Jurkat, Clone E6-1 (cell line): ENCODE data around the gene FREY1. TPM values are rescaled to one million over a fixed set of nuclear protein-coding genes. Genes with fewer than 3 reads are reported as not detected.

Experiments used
- DNase-seq: peaks from one replicate; pipeline ENCODE4 v3.0.0-alpha.2; 2011; ENCODE audit warnings: low read depth, low spot score
- H3K4me3 ChIP-seq: 2 replicates; pipeline ENCODE4 v1.5.1; 2011; ENCODE audit warnings: mild to moderate bottlenecking, low read length, control low read depth, moderate library complexity
- polyA plus RNA-seq: library from polyadenylated mRNA; unstranded; fragments of >200 nt; gene quantifications from one replicate; pipeline ENCODE4 v1.2.1, GENCODE V29; 2012; ENCODE audit warnings: missing spikeins; ENCODE audit not compliant: insufficient read length, insufficient read depth

FREY1 gene, protein sequence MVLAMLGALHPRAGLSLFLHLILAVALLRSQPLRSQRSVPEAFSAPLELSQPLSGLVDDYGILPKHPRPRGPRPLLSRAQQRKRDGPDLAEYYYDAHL
- polyA plus RNA-seq = not detected

DNA sequence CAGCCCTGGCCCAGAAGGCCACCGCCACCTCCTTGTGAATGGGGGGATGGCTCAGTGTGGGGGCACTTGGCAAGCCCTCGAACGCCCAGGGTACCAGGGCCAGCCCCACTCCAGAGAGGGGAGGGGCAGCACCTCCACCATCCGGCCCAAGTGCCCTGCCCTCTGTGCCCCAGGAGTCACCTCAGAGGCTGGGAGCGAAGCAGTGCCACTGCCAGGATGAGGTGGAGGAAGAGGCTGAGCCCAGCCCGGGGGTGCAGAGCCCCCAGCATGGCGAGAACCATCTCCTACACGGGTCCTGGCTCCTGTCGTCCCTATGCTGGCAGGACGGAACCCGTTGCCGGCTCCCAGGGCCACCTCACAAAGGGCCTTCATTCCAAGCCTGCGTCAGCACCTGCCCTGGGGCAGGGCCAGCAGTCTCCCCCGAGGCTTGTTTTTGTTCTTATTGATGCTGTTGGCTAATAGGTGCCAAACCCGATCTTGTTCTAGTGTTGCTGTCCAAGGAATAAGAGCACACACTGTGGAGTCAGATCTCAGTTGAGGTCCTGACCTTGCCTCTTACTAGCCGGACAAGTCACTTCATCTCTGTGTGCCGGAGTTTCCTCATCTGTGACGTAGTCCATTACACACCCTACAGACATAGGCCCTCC lies at the start of gene FREY1:
FREY1 (minus strand) TSS at position 307 of the 647 bp plus-strand sequence; CDS start at position 281, 26 bp downstream.
- H3K4me3 ChIP-seq = no peak within 1 kb of the TSS
- DNase-seq = no peak

DNA sequence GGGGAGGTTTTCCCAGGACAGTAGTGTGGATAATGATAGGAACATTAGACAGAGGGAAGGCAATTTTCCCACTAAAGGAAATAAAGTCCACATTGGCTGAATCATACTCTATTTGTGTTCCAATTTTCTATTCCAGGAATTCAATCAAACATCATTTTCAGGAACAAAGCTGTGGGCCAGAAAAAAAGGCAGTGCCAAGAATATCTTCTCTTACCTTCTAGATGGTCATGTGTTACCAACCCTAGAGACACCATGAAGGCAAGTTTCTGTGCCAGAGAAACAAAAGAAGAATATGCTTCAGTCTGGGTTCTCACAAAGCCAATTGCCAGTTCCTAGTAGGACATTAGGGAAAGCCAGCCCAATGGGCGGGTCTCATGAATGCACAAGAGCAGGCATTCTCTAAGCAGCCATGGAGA lies 42.9 kb upstream of the FREY1 start:
- DNase-seq = no peak
- no peak overlapping the region for H3K4me3 ChIP-seq

DNA sequence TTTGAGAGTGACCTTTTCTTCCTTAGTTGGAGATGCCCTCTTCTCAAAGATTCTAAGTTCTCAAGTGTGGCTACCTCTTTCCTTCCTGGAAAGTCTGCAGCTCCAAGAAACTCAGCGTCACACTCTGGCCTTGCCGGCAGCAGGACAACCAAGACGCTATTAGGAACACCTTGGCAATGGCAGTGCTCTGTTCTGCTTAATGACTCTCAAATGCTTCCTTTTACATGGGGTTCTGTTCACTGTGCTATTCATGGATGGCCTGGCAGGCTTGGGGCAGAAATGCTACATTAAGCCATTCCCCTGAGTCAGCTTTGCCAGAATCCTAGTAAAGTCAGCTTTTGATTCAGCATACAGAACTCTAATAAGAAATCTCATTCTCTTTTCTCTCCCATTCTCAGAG lies 41.3 kb upstream of the FREY1 start:
- DNase-seq = no peak
- no peak overlapping the region for H3K4me3 ChIP-seq

DNA sequence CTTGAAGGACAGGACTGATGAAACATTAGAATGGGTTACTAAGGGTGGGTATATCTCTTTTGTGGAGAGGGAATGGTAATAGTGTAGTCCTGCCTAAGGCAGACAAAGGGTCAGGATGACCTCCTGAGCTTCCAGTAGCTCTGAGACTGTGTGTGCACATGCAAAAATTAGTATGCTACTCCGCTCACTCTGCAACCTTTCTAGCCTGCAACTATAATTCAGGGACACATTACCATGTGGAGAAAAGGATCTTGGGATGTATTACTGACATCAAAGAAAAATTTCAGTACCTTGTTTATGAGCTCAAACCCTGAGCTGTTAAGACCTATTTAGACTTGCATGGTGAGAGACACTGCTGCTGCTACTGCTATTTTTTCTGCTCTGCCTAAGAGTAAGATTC lies 40.8 kb upstream of the FREY1 start:
- no peak overlapping the region for H3K4me3 ChIP-seq
- DNase-seq = no peak

DNA sequence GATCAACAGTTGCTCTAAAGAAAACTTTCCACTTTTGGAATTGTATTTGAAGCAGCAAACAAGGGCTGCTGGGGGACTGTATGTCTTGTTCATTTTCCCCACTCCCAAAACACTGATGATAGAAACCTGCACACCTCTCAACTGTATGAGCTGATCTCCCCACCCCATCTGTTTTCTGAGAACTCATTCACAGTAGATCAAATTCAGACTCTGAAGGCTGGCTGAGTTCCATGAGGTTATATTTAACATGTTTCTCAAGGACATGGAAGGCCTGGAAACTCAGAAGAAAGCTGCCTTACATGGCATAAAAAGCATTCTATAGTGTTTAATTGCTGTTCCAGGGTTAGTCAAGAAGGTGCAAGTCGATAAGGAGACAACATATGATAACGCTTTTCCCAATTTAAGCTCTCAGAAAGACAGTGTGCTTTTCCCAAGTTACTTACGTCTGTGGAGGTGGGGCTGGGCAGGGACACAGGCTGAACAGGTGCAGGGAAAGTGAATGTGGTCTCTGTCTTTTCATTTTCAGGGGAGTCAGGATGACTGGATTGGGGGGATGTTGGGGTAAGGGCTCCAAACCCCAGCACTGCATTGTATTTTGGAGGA lies 38.4 kb upstream of the FREY1 start:
- no peak overlapping the region for H3K4me3 ChIP-seq
- no peak for DNase-seq

DNA sequence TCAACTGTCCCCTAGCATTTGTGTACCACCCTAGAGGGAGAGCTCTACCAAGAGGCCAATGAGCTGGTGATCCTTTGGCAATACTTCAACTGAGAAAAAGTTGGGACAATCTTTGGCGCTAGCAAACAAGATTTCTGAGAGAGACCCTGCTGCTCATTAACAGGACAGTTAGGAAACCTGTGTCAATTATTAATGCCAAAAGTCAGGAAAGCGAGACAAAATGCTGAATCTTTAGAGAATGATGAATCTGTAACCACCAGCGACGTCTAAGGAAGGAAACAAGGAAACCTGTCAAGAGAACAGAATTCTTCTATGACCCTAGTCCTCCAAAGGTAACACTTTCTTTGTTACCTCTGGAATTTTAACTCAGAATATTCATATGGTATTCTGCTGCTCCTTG lies 35.3 kb upstream of the FREY1 start:
- no peak for DNase-seq
- no peak overlapping the region for H3K4me3 ChIP-seq

DNA sequence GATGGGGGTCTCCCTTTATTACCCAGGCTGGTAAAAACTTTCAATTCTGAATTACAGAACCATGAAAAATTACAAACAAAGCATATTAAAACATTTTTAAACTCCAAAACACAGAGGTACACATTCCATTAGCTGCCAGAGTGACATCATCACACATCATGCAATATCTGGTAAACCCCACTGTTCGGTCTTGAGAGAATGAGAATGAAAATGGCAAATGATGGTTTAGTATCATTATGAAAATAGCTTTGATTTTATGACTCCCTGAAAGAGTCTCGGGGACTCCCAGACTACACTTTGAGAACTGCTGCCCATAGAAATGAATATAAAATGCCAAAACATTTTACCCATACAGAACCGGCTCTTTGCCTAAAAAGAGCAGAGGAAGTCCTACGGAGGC lies 34.2 kb upstream of the FREY1 start:
- no peak overlapping the region for H3K4me3 ChIP-seq
- no peak for DNase-seq

DNA sequence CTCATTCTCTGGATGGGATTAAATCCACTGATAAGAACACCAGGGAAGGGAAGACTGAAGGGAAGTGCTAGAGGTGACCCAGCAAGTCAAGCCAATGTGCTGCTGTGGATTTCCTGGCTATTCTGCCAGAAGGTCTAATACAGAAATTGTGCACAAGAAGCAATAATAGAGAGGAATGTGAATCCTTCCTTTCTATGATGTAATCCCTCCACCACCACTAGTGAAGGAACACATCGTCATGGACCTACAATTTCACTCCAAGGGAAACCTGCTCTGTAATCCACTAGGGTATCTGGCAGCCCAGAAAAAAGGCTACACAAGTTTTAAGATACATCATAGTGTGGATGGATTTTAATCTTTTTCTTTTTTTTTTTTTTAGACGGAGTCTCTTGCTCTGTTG lies 32.8 kb upstream of the FREY1 start:
- no peak overlapping the region for H3K4me3 ChIP-seq
- DNase-seq = no peak

DNA sequence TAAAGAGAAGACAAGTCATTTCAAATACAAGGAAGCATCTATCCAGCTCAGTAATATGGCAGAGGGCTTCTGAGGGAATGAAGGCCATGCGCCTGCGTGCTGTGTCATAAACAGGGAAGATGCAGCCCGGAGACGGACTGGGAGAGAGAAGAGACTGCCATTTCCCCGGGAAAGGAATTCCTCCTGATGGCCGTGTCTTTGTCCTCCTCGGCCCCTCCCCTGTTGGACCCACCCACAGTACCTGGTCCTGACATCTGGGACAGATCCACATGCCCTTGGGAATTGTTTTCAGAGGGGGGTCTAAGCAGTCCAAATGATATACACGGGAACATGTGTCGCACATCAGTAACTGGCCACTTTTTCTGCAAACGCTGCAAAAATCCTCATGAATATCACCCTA lies 30.8 kb upstream of the FREY1 start:
- DNase-seq = no peak

DNA sequence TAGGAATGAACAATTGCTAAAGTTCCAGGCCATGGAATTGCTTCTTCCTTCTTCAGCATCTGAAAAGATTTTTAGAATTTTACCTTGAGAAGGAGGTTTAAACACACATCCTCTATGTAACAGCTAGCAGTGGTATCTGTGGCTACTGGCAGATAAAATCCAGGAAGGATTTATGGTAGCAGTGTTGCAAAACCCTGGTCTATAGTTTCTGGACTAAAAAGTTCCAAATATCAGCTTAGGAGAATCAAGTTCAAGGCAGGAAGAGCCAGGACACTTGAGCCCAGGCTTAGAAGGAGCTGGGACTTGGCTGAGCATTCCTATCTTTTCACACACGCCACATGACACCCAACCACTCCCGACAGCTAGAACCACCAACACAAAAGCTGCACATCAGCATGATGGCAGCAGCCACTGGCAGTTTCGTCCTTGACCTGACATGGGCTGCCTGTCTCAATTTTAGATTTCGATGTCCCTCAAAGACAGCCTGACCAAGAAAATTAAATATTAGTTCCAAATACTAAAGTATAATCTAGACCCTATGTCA lies 29.5 kb upstream of the FREY1 start:
- DNase-seq = no peak
- no peak overlapping the region for H3K4me3 ChIP-seq

More for the DNA sequence above, 30.8 kb upstream of the FREY1 start:
- H3K4me3 ChIP-seq = no peak overlapping the region

DNA sequence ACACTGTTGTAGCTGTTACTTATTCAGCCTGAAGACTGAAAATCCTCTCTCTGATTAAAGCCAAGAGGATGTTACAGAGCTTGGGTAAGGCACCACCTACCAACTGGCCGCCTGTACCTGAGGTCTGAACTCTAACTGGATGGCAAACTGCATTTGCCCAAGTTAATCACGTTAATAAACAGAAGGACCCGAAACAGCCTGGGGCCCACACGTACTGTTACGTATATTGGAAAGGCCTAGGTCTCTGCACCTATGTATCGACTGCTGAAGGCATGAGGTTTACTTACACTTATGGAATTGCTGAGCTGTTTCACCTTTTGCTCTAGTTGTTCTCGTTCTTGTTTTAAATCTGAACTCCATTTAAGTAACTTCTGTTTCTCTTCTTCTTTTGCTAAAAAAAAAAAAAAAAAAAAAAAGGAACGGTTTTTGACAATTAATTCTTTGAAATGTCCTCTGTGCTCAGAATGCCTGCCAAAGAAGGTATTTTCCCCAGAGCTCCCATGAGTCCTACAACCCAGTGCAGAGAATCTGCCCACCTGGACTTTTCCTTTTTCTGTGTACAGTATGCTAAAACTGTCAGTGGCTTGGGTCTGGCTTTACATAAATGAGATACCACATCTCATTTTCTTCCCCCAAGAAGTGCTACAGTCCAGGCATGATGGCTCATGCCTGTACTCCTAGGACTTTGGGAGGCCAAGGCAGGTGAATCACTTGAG lies 28.4 kb upstream of the FREY1 start:
- no peak overlapping the region for H3K4me3 ChIP-seq
- no peak for DNase-seq

DNA sequence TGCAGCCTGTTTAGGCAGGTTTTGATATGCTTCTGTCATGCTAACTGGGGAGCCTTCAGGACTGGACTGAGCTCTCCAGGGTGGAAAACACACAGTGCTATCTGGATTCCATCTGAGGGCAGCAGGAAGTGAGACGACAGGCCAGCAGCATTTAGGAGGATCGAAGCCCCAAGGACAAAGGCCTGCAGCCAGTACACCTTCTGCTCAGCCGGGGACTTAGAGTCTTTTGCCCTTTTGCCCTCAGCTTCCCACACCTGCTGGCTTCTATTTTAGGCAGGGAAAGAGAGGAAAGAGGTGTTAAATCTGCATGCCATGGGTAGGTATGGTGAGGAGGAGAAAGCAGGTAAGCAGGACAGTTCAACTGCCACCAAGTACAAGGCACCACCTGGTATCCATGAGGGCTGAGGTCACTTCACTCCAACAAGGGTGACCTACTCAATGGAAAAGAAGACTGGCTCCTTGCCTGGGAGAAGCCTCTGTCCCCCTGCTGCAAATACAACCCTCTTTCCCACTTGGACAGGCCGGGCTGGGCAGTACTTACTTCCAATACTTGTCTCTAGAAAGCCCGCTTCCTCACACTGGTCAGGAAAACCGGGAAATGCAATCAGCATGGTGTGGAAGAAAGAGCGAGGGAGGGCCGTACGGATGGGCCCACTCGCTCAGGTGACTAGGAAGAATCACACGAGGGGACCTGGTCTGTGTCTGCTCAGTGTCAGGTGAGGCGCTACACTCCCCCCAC lies 27.7 kb upstream of the FREY1 start:
- DNase-seq = no peak
- no peak overlapping the region for H3K4me3 ChIP-seq

DNA sequence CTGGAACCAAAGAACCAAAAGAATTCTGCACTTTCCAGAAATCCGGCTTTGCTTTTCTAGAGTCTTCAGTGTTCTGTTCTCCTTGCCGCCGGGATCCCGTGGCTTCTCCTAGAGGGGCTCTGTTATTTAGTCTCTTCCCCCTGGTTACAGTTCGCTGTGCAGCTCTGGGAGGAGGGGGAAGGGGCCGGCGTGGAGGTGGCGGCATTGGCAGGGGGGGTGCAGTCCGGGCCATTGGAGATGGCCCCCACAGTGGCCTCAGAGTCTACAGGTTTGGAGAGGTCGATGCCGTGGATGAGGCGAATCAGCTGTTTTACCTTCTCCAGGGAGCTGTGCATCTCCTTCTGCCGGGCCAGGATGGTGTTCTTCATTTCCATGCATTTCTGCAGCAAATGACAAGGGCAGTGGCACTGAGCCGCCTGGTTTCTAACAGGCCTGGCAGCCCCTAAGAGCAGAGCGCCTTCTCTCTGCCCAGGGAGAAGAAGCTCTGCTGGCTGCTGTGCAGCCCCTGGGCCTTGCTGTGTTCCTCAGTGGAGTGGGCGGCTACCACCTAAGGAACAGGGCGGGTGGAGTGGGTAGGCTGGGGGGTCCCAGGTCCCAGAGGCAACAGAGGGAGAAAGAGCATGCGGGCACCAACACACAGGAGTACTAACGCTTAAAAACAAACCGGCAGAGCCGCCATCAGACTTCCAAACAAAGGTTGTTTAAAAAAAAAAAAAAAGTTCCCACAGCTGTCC lies 26.9 kb upstream of the FREY1 start:
- no peak overlapping the region for H3K4me3 ChIP-seq

DNA sequence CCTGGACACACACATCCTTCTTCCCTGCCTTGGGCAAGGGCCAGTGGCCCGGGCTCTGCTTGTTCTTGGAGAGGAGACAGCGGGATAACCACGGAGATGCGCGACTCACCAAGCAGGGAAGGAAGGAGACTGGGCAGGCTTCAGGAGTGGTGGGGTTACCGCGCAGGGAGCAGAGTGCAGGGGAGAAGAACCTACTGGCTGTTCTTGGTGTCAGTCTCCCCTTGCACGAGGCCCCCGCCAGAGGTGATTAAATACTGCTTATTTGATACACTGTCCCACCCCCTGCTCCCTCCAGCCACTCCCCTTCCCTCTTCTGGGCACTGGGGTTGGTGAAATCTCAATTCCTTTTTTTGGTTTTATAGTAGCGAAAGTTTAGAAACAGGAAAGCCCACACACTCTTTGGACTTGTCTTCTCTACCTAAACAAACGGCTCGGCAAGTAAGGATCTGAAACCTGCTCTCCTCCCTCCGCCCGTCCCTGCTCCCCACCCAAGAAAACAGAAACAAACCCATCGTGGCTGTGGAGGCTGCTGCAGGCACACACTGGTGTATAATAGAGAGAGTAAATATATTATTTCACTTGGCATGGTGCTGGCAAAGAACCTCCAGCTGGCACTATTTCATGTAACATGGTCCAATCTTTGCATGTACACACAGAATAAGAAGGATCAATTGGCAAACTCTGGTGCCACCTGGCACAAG lies 26.2 kb upstream of the FREY1 start:
- DNase-seq = no peak
- no peak overlapping the region for H3K4me3 ChIP-seq

More for the DNA sequence above, 26.9 kb upstream of the FREY1 start:
- no peak for DNase-seq

DNA sequence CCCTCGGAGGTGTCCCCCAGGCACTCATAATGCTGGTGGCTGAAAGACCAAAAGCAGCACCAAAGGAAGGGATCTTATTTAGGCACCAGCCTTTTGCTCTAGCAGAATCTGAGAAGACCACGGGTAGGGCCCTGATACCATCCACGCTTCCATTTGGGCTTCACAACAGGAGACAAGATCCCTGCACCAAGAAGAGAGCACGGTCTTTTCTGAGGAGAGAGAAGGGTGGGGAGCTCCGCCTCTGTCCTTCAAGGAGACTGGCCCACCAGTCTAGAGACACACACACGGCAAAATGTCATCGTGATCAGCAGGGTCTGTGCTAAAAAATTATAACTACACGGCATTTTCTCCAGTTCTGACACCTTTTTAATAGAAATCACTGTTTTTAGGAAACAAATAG lies 25.1 kb upstream of the FREY1 start:
- no peak overlapping the region for H3K4me3 ChIP-seq
- no peak for DNase-seq

DNA sequence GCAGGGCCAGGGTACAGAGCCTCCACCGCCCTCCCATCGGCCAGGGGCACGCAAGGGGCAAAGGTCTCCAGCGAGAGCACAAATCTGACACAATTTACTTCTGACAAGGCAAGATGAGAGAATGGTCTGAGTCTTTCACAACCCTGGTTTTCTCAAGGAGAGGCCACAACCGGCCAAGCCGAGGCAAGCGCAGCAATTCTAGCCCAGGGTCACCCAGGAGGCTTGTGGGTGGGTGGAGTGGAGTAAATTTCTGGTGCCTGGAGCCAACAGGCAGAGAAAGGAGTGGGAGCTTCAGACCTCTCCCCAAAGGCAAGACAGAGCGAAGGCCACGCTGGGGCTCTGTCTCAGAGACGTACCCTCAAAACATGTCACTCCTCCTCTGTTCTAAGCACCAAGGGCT lies 24.7 kb upstream of the FREY1 start:
- H3K4me3 ChIP-seq = no peak overlapping the region
- DNase-seq = no peak

DNA sequence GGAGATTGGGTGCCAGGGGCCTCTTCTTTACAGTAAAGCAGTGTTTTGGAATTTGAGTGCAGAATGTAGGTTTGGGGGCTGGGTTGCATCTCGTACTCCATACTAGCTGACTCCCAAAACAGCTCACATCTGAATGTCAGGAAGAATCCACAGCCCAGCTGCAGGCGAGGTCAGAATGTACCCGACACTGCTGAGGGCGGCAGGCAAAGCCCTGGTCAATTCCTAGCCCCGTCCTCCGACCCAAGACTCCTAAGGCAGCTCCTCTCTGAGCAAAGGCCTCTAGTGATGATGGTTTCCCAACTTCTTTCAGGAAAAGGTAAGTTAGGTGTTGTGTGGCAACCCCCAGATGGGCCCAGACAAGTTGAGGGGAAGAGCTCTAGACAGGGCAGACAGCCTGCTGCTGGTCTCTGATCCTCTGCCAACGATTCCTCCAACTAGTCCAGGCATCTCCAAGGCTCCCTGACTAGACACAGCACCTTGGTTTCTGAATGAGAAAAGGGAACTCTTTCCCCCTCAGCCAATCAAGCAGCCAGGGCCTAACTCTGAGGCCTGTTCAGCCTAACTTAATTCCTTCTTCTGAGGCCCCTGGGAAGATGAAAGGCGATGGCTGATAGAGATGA lies 24.0 kb upstream of the FREY1 start:
- DNase-seq = no peak
- H3K4me3 ChIP-seq = no peak overlapping the region
